Caco-2 (cell line): ENCODE results near the gene SLC6A13. TPM values are rescaled to one million over a fixed set of nuclear protein-coding genes. Genes with fewer than 3 reads are reported as not detected.

Experiments used
- BruUV-seq: library from RNA; stranded (reverse); fragments of 400-500 nt; replicated peaks from 2 replicates; lab custom pipeline; 2021; lab: Mats Ljungman, UMichigan
- CTCF ChIA-PET: fragments of 300-600 bp; sonication (Branson Sonifier 250); formaldehyde crosslinking; loops from one replicate; lab custom pipeline; 2022; ENCODE audit warnings: antibody characterized with exemption; lab: Charles Lee
- POLR2A ChIA-PET: fragments of 300-600 bp; sonication (Branson Sonifier 250); formaldehyde crosslinking; loops from one replicate; lab custom pipeline; 2022; ENCODE audit warnings: antibody characterized with exemption; lab: Charles Lee
- DNase-seq, 2 experiments: peaks; one replicate each; pipeline versions ENCODE4 v3.0.0 to v3.0.0-alpha.2; 2020 to 2022
- H3K27me3 ChIP-seq: replicated peaks from 2 replicates; pipeline ENCODE4 v1.6.0; 2011; ENCODE audit warnings: low read length; ENCODE audit not compliant: control insufficient read depth, insufficient read depth
- H3K36me3 ChIP-seq: 2 replicates; pipeline ENCODE4 v1.5.1; 2011; ENCODE audit warnings: low read length; ENCODE audit not compliant: control insufficient read depth, insufficient read depth
- H3K4me1 ChIP-seq: fragments of 250-450 bp; sonication (Bioruptor Pico); 2 replicates; pipeline ENCODE4 v1.5.1; 2020; ENCODE audit warnings: mild to moderate bottlenecking
- H3K4me3 ChIP-seq: 2 replicates; pipeline ENCODE4 v1.5.1; 2011; ENCODE audit warnings: low read depth, mild to moderate bottlenecking, control low read depth, low read length
- H3K9me3 ChIP-seq: fragments of 250-450 bp; sonication (Bioruptor Pico); 2 replicates; pipeline ENCODE4 v1.5.1; 2020; ENCODE audit warnings: mild to moderate bottlenecking, moderate library complexity
- H3K27ac Mint-ChIP-seq: one replicate; pipeline ENCODE4 v1.8.0; 2022; ENCODE audit warnings: mixed read lengths; ENCODE audit not compliant: unreplicated experiment
- H3K27me3 Mint-ChIP-seq: one replicate; pipeline ENCODE4 v1.8.0; 2022; ENCODE audit warnings: mixed read lengths; ENCODE audit not compliant: insufficient read depth, unreplicated experiment
- H3K36me3 Mint-ChIP-seq: one replicate; pipeline ENCODE4 v1.8.0; 2022; ENCODE audit warnings: mild to moderate bottlenecking, mixed read lengths; ENCODE audit not compliant: insufficient read depth, unreplicated experiment
- H3K4me1 Mint-ChIP-seq: one replicate; pipeline ENCODE4 v1.8.0; 2022; ENCODE audit warnings: low read depth, mixed read lengths; ENCODE audit not compliant: unreplicated experiment
- H3K4me3 Mint-ChIP-seq: one replicate; pipeline ENCODE4 v1.8.0; 2022; ENCODE audit warnings: mild to moderate bottlenecking, moderate library complexity, mixed read lengths; ENCODE audit not compliant: unreplicated experiment
- H3K9me3 Mint-ChIP-seq: one replicate; pipeline ENCODE4 v1.8.0; 2022; ENCODE audit warnings: mixed read lengths; ENCODE audit not compliant: unreplicated experiment
- intact Hi-C: fragments of 100-400 bp; cut with micrococcal nuclease; formaldehyde crosslinking; loops from one replicate; pipeline ENCODE4 v1.10.0; 2022; ENCODE audit not compliant: unreplicated experiment
- total RNA-seq: library from RNA; stranded (reverse); gene quantifications from 2 replicates; pipeline ENCODE4 v1.2.3, GENCODE V29; 2022
- TF ChIP-seq, protein P1 (sequence below), 2 experiments: fragments of 200-600 bp in 1 of 2; IDR thresholded peaks; 1 replicate in 1 of 2; 2 replicates in 1 of 2; pipeline versions ENCODE4 v1.5.1 to v1.8.0; 2011 to 2022; ENCODE audit warnings: antibody characterized with exemption in 1 of 2, control low read depth in 1 of 2, inconsistent platforms in 1 of 2, low read depth in 1 of 2, low read length in 1 of 2, mild to moderate bottlenecking in 1 of 2, moderate library complexity in 1 of 2; ENCODE audit not compliant: insufficient read depth in 1 of 2, severe bottlenecking in 1 of 2, unreplicated experiment in 1 of 2

Gene SLC6A13
- total RNA-seq, 1 experiment from 2014 or later, result 1.0 TPM

DNA sequence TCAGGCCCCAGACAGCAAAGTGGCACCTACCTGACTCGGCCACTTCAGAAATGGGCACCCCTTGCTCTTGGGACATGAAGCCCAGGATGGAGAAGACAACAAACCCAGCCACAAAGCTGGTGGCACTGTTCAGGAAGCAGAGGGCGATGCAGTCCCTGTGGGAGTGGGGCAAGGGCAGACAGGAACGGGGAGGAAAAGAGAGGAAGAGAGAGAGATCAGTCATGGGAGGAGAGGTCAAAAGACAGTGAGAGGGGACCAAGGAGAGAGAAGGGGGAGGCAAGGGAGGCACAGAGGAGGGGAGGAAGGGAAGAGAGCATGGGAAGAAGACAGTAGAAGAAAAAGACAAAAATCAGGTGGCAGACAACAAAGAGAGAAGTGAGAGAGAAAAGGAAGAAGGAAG is 65.3 kb downstream of the SLC6A13 start:
- H3K4me1 ChIP-seq, result 0 out of 2 replicates have a peak, but pooled peaks cover 4% of the 10 kb centered on the region
- no peaks in the 10 kb centered on the region for H3K36me3 ChIP-seq
- Mint-ChIP-seq H3K4me1 (no peaks in the 10 kb centered on the region), H3K36me3 (no peaks in the 10 kb centered on the region), H3K27ac (no peak overlapping the region), H3K9me3 (no peaks in the 10 kb centered on the region), H3K4me3 (no peak overlapping the region), H3K27me3 (peaks cover 19% of the 10 kb centered on the region)
- no peak overlapping the region for H3K4me3 ChIP-seq
- no peaks in the 10 kb centered on the region for H3K9me3 ChIP-seq
- intact Hi-C loops, result no loop called here
- TF ChIP-seq, protein P1, sequence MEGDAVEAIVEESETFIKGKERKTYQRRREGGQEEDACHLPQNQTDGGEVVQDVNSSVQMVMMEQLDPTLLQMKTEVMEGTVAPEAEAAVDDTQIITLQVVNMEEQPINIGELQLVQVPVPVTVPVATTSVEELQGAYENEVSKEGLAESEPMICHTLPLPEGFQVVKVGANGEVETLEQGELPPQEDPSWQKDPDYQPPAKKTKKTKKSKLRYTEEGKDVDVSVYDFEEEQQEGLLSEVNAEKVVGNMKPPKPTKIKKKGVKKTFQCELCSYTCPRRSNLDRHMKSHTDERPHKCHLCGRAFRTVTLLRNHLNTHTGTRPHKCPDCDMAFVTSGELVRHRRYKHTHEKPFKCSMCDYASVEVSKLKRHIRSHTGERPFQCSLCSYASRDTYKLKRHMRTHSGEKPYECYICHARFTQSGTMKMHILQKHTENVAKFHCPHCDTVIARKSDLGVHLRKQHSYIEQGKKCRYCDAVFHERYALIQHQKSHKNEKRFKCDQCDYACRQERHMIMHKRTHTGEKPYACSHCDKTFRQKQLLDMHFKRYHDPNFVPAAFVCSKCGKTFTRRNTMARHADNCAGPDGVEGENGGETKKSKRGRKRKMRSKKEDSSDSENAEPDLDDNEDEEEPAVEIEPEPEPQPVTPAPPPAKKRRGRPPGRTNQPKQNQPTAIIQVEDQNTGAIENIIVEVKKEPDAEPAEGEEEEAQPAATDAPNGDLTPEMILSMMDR (IDR thresholded peaks at IDR 0.05; ENCODE audit: insufficient read depth in 1 of 2, low read depth in 1 of 2, low read length in 1 of 2, severe bottlenecking in 1 of 2, unreplicated experiment in 1 of 2), result no peak
- ChIA-PET CTCF (no interaction called here), POLR2A (no interaction called here)
- no peak for DNase-seq
- H3K27me3 ChIP-seq, result no peaks in the 10 kb centered on the region
- no TSS peak for BruUV-seq

DNA sequence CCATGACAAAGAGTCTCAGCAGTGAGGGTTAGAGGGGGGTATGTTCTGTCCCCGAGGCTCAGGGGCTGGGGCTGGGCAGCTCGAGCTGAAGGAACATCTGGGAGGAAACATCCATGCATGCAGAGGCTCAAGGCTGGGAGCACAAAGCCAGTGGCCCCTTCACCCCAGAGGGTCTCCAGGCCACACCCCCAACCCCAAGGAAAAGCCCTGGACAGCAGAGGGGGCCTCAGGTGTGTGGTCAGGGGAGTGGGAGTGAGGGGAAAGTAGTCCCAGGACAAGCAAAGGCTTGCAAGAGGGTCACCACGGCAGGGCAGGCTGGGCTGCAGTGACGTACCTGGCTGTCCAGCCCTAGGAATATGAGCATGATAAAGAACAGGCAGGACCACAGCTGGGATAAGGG is 66.2 kb downstream of the SLC6A13 start:
- no peak overlapping the region for H3K4me3 ChIP-seq
- Mint-ChIP-seq H3K36me3 (no peaks in the 10 kb centered on the region), H3K27me3 (peaks cover 16% of the 10 kb centered on the region), H3K27ac (no peak overlapping the region), H3K9me3 (no peaks in the 10 kb centered on the region), H3K4me1 (no peaks in the 10 kb centered on the region), H3K4me3 (no peak overlapping the region)
- intact Hi-C loops, result no loop called here
- ChIA-PET CTCF (no interaction called here), POLR2A (no interaction called here)
- TF ChIP-seq, protein P1 (IDR thresholded peaks at IDR 0.05; ENCODE audit: insufficient read depth in 1 of 2, low read depth in 1 of 2, low read length in 1 of 2, severe bottlenecking in 1 of 2, unreplicated experiment in 1 of 2), result no peak
- H3K4me1 ChIP-seq, result 0 out of 2 replicates have a peak, but pooled peaks cover 4% of the 10 kb centered on the region
- H3K27me3 ChIP-seq, result no peaks in the 10 kb centered on the region
- no TSS peak for BruUV-seq
- no peaks in the 10 kb centered on the region for H3K36me3 ChIP-seq
- no peak for DNase-seq
- H3K9me3 ChIP-seq, result no peaks in the 10 kb centered on the region

DNA sequence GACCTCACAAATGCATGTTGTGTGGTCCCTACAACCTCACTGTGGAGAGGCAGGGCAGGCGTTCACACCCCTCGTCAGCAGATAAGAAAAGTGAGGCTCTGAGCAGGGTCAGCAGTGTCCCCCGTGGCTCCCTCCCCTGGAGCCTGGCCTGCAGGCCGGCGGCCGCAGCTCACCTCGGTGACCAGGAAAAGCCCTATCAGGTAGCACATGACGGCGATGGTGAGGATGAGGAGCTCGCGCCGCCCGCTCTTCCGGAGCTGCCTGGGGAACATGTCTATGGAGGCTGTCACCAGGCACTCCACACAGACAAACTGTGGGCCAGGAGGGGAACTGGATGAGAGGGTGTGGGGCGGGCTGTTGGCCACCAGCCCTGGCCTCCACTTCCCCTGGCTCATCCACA is 66.7 kb downstream of the SLC6A13 start:
- ChIA-PET CTCF (no interaction called here), POLR2A (no interaction called here)
- Histone ChIP-seq H3K36me3 (no peaks in the 10 kb centered on the region), H3K9me3 (no peaks in the 10 kb centered on the region), H3K4me1 (0 out of 2 replicates have a peak, but pooled peaks cover 4% of the 10 kb centered on the region), H3K27me3 (no peaks in the 10 kb centered on the region), H3K4me3 (no peak overlapping the region)
- H3K4me3 Mint-ChIP-seq, result no peak overlapping the region
- no TSS peak for BruUV-seq
- peaks cover 13% of the 10 kb centered on the region for H3K27me3 Mint-ChIP-seq
- no peak overlapping the region for H3K27ac Mint-ChIP-seq
- intact Hi-C loops, result no loop called here
- no peaks in the 10 kb centered on the region for H3K9me3 Mint-ChIP-seq
- no peaks in the 10 kb centered on the region for H3K4me1 Mint-ChIP-seq
- TF ChIP-seq, protein P1 (IDR thresholded peaks at IDR 0.05; ENCODE audit: insufficient read depth in 1 of 2, low read depth in 1 of 2, low read length in 1 of 2, severe bottlenecking in 1 of 2, unreplicated experiment in 1 of 2), result no peak
- DNase-seq, result no peak
- no peaks in the 10 kb centered on the region for H3K36me3 Mint-ChIP-seq
